ENCODE results near the gene SYNCRIP. TPM values are rescaled to one million over a fixed set of nuclear protein-coding genes. Genes with fewer than 3 reads are reported as not detected.
A peak's percentile ranks its signal among the peaks of the same experiment; 100 is the strongest.

SYNCRIP gene
- total RNA-seq, 1 donor from 2014 or later, result 93.6 TPM

GRCh38 chr6:85643537-85644278, 1.0 kb upstream of the SYNCRIP start:
- Mint-ChIP-seq H3K4me1 (ENCODE audit: low read depth, unreplicated experiment) (peaks cover 25% of the 10 kb centered on the region), H3K36me3 (ENCODE audit: unreplicated experiment) (peaks cover 6% of the 10 kb centered on the region), H3K9me3 (ENCODE audit: unreplicated experiment) (peaks cover 31% of the 10 kb centered on the region), H3K27ac (ENCODE audit: unreplicated experiment) (peak overlapping the region; percentile 99), H3K27me3 (ENCODE audit: unreplicated experiment) (peaks cover 23% of the 10 kb centered on the region), H3K4me3 (ENCODE audit: unreplicated experiment) (peak overlapping the region; percentile 89)
- no peak for TF ChIP-seq CTCF (IDR thresholded peaks at IDR 0.05; ENCODE audit: partially characterized antibody, unreplicated experiment)
- peak; percentile 93 for DNase-seq

GRCh38 chr6:85641897-85642773, 551 bp downstream of the SYNCRIP start:
- Mint-ChIP-seq H3K9me3 (ENCODE audit: unreplicated experiment) (peaks cover 30% of the 10 kb centered on the region), H3K27ac (ENCODE audit: unreplicated experiment) (peak overlapping the region; percentile 97), H3K4me3 (ENCODE audit: unreplicated experiment) (peak overlapping the region; percentile 97), H3K27me3 (ENCODE audit: unreplicated experiment) (peaks cover 23% of the 10 kb centered on the region), H3K4me1 (ENCODE audit: low read depth, unreplicated experiment) (peaks cover 29% of the 10 kb centered on the region), H3K36me3 (ENCODE audit: unreplicated experiment) (no peaks in the 10 kb centered on the region)
- DNase-seq, result peak; percentile 59
- no peak for TF ChIP-seq CTCF (IDR thresholded peaks at IDR 0.05; ENCODE audit: partially characterized antibody, unreplicated experiment)

GRCh38 chr6:85641522-85641896, 1.2 kb downstream of the SYNCRIP start:
- DNase-seq, result no peak
- peaks cover 31% of the 10 kb centered on the region for H3K9me3 Mint-ChIP-seq (ENCODE audit: unreplicated experiment)
- peaks cover 23% of the 10 kb centered on the region for H3K27me3 Mint-ChIP-seq (ENCODE audit: unreplicated experiment)
- H3K27ac Mint-ChIP-seq (ENCODE audit: unreplicated experiment), result peak overlapping the region; percentile 86
- peaks cover 29% of the 10 kb centered on the region for H3K4me1 Mint-ChIP-seq (ENCODE audit: low read depth, unreplicated experiment)
- TF ChIP-seq CTCF (IDR thresholded peaks at IDR 0.05; ENCODE audit: partially characterized antibody, unreplicated experiment), result no peak
- H3K36me3 Mint-ChIP-seq (ENCODE audit: unreplicated experiment), result no peaks in the 10 kb centered on the region
- peak overlapping the region; percentile 97 for H3K4me3 Mint-ChIP-seq (ENCODE audit: unreplicated experiment)

- TF ChIP-seq CTCF (IDR thresholded peaks at IDR 0.05; ENCODE audit: partially characterized antibody, unreplicated experiment), result no peak
- Mint-ChIP-seq H3K4me1 (ENCODE audit: low read depth, unreplicated experiment) (peaks cover 29% of the 10 kb centered on the region), H3K27ac (ENCODE audit: unreplicated experiment) (peak overlapping the region; percentile 1)
These were observed 1.9 kb downstream of the SYNCRIP start for GRCh38 chr6:85640821-85641220.

More at GRCh38 chr6:85640821-85641220, 1.9 kb downstream of the SYNCRIP start:
- Mint-ChIP-seq H3K27me3 (ENCODE audit: unreplicated experiment) (peaks cover 23% of the 10 kb centered on the region), H3K4me3 (ENCODE audit: unreplicated experiment) (peak overlapping the region; percentile 97), H3K9me3 (ENCODE audit: unreplicated experiment) (peaks cover 31% of the 10 kb centered on the region), H3K36me3 (ENCODE audit: unreplicated experiment) (no peaks in the 10 kb centered on the region)
- no peak for DNase-seq

Measured in glutamatergic neuron (in vitro differentiated cells).